ENCODE measurements around the gene CSNK2B.
A peak's percentile ranks its signal among the peaks of the same experiment; 100 is the strongest.

The CSNK2B gene

DNA sequence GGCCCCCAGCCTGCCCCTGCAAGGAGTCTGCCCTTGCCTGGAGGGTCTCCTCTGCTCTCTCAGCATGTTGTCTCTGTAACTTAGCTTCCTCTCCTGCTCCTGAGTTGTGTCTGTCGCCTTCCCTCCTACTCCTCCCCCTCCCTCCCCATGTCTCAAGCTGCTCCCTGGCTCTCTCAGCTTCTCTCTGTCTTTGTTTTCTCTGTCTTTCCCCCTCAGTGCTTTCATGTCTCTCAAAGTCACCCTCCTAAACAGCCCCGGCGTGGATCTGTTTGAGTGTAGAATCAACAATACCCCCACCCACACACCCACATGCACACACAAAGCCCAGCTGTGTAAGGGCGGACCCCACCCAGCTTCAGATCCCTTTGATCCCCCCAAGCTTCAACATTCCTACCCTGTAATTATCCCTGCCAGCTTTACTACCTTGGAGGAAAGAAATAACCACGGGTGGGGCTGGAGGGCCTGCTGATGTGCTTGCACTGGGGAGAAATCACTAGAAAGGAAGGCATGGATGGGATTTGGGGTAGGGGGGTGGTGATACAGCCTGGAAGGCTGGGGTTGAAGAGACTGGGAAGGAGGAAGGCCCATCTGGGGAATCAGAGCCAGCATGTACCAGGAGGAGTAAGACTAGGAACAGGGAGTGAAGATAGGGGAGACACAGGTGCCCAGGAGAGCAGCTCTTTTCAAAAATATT, 48.3 kb downstream of the CSNK2B start:
- Histone ChIP-seq H3K9me3 (ENCODE audit: control insufficient read depth, low read length) (no peaks in the 10 kb centered on the region), H3K36me3 (ENCODE audit: control insufficient read depth, insufficient read depth, low read length) (no peaks in the 10 kb centered on the region), H3K4me3 (ENCODE audit: insufficient read depth, low read depth, low read length) (no peak overlapping the region), H3K27me3 (ENCODE audit: control insufficient read depth, insufficient read depth, low read length, poor library complexity, severe bottlenecking) (peaks cover 38% of the 10 kb centered on the region), H3K4me1 (ENCODE audit: control insufficient read depth, insufficient read depth, low read length) (peaks cover 34% of the 10 kb centered on the region), H3K27ac (ENCODE audit: insufficient read depth, low read depth, low read length, poor library complexity, severe bottlenecking) (peak overlapping the region; percentile 71)
- 8 to 10% methylated on average over 5 of the region's 5 CpGs for WGBS, 2 experiments

DNA sequence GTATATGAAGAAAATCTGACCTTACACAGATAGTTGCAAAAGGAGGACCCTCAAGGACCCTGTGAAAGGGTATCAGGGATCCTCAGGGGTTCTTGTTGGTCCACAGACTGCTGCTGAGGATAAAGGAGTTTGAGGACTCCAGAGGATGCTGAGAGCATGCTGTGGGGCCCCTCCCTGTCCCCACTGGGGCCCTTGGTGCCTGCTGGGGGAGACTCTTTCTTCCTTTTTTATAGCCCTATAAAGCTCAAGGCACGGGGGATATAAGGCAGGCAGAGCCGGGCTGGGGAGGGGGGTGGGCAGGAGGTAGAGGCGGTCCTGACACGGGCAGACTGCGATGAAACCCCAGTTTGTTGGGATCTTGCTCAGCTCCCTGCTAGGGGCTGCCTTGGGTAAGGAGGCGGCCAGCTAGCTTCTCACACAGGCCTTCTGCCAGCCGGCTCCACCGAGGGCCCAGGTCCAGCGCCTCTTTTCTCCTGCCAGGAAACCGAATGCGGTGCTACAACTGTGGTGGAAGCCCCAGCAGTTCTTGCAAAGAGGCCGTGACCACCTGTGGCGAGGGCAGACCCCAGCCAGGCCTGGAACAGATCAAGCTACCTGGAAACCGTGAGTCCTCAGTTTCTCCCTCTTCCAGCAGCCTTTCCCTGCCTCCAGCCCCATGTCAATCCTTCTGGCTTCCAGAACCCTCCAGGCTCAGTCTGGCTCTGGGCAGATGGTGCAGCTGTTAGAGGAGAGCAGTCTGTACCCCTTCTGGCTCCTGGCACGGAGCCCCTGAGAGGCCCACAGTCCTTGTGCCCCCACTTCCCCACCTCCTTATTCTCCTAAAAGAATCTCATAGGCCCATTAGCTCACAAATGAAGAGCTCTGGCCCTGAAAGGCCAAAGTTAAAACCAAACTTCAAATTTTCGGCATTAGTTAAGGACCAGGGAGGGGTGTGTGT, 49.4 kb downstream of the CSNK2B start, which contains the start of gene LY6G6D:
Gene LY6G6D (plus strand): TSS at position 327 of the 937 bp plus-strand sequence. CDS start 8 bp downstream, at position 335.
- Histone ChIP-seq H3K4me3 (ENCODE audit: insufficient read depth, low read depth, low read length) (no peak within 1 kb of the TSS), H3K36me3 (ENCODE audit: control insufficient read depth, insufficient read depth, low read length) (no peaks in the 10 kb centered on the region), H3K9me3 (ENCODE audit: control insufficient read depth, low read length) (no peaks in the 10 kb centered on the region), H3K4me1 (ENCODE audit: control insufficient read depth, insufficient read depth, low read length) (peaks cover 34% of the 10 kb centered on the region), H3K27ac (ENCODE audit: insufficient read depth, low read depth, low read length, poor library complexity, severe bottlenecking) (peak within 1 kb of the TSS; percentile 71), H3K27me3 (ENCODE audit: control insufficient read depth, insufficient read depth, low read length, poor library complexity, severe bottlenecking) (peaks cover 32% of the 10 kb centered on the region)
- WGBS, 2 experiments = 55 to 56% methylated on average over 16 of the region's 16 CpGs

DNA sequence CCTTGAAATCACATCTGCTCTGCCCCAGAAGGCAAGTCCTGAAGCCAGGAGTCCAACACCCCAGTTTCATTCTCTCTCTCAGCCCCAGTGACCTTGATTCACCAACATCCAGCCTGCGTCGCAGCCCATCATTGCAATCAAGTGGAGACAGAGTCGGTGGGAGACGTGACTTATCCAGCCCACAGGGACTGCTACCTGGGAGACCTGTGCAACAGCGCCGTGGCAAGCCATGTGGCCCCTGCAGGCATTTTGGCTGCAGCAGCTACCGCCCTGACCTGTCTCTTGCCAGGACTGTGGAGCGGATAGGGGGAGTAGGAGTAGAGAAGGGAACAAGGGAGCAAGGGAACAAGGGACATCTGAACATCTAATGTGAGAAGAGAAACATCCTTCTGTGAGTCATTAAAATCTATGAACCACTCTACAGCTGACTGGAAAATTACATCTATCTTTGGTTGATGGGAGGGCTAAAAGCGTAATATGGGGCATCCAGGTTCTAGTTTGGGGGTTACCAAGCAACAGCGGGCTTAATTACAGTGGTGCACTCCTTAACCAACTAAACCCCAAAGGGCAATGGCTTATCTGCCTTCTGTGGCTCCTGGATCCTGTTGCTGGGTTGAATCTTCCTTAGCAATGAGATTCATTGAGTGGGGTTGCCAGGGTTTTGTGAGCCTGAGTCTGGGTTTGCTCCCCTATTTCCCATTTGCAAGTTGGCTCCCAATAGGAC, 51.8 kb downstream of the CSNK2B start:
- Histone ChIP-seq H3K36me3 (ENCODE audit: control insufficient read depth, insufficient read depth, low read length) (no peaks in the 10 kb centered on the region), H3K4me3 (ENCODE audit: insufficient read depth, low read depth, low read length) (no peak overlapping the region), H3K27ac (ENCODE audit: insufficient read depth, low read depth, low read length, poor library complexity, severe bottlenecking) (no peak overlapping the region), H3K4me1 (ENCODE audit: control insufficient read depth, insufficient read depth, low read length) (peaks cover 23% of the 10 kb centered on the region), H3K9me3 (ENCODE audit: control insufficient read depth, low read length) (no peaks in the 10 kb centered on the region), H3K27me3 (ENCODE audit: control insufficient read depth, insufficient read depth, low read length, poor library complexity, severe bottlenecking) (peaks cover 12% of the 10 kb centered on the region)
- 71 to 72% methylated on average over 10 of the region's 10 CpGs for WGBS, 2 experiments

DNA sequence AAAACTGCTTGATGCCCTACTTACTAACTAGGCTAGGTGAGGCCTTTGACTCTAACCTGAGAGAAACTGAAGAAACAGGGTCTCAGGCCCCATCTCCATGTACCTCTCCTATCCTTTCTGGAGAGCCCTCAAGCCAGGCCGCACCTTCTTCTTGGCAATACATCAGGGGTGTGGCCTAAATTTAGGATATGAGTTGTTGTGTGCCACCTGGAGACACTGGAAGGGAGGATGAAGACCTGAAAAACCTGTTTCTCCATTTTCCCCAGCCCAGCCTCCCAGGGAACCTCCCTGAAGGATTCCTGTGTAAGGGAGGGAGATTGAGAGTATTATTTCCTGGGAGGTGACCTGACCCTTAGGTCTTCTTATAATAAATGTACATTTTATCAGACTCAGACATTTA, 52.4 kb downstream of the CSNK2B start:
- peaks cover 20% of the 10 kb centered on the region for H3K4me1 ChIP-seq (ENCODE audit: control insufficient read depth, insufficient read depth, low read length)
- no peaks in the 10 kb centered on the region for H3K36me3 ChIP-seq (ENCODE audit: control insufficient read depth, insufficient read depth, low read length)
- no peak overlapping the region for H3K4me3 ChIP-seq (ENCODE audit: insufficient read depth, low read depth, low read length)
- H3K9me3 ChIP-seq (ENCODE audit: control insufficient read depth, low read length) = no peaks in the 10 kb centered on the region
- WGBS, 2 experiments = 94 to 100% methylated on average over 1 of the region's 1 CpG
- H3K27ac ChIP-seq (ENCODE audit: insufficient read depth, low read depth, low read length, poor library complexity, severe bottlenecking) = no peak overlapping the region
- peaks cover 9% of the 10 kb centered on the region for H3K27me3 ChIP-seq (ENCODE audit: control insufficient read depth, insufficient read depth, low read length, poor library complexity, severe bottlenecking)

DNA sequence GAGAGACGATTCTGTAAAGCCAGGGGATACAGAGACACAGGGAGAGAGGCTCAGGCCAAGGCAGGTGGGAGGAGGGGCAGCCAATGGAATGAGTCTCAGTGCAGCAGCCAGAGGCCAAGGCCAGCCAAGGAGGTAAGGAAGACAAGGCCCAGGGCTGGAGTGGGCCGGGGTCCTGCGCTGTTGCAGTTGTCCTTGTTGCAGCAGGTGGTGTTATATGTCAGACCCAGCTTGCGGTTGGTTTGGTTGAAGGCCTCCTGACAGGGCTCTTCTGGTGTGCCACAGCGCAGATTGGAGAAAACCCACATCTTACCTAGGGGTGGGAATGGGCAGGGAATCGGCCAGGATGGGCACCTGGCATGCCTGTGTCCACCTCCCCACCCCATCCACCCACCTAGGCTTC, 53.1 kb downstream of the CSNK2B start:
- no peak overlapping the region for H3K27ac ChIP-seq (ENCODE audit: insufficient read depth, low read depth, low read length, poor library complexity, severe bottlenecking)
- WGBS, 2 experiments = 87 to 90% methylated on average over 6 of the region's 6 CpGs

More for the DNA sequence above, 53.1 kb downstream of the CSNK2B start:
- peaks cover 13% of the 10 kb centered on the region for H3K4me1 ChIP-seq (ENCODE audit: control insufficient read depth, insufficient read depth, low read length)
- H3K9me3 ChIP-seq (ENCODE audit: control insufficient read depth, low read length) = no peaks in the 10 kb centered on the region
- H3K27me3 ChIP-seq (ENCODE audit: control insufficient read depth, insufficient read depth, low read length, poor library complexity, severe bottlenecking) = peaks cover 9% of the 10 kb centered on the region
- H3K4me3 ChIP-seq (ENCODE audit: insufficient read depth, low read depth, low read length) = no peak overlapping the region
- no peaks in the 10 kb centered on the region for H3K36me3 ChIP-seq (ENCODE audit: control insufficient read depth, insufficient read depth, low read length)

All from ectodermal cell (in vitro differentiated cells).